ENCODE data around the gene MAJIN.

DNA sequence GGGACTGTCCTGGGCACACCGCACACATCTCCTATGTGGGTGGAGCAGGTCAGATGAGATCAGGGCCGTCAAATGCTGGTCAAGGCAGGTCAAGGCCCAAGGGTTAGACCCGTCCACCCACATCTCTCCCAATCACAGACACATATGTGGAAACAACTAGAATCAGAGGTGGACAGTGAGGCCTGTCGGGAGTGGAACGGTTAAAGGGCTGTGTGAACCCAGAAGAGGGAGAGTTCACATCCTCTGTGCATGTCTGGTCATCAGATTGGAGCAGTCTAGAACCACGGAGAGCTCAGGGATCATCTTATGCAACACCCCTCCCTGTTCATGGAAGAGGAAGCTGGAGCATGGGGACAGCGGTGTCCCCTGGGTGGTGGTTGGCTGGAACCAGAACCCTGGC lies 47.9 kb upstream of the MAJIN start:
- TF ChIP-seq NFRKB (IDR thresholded peaks at IDR 0.05) (no peak), L3MBTL2 (conservative IDR thresholded peaks at IDR 0.05) (no peak), ARNT (IDR thresholded peaks at IDR 0.05) (no peak), TARDBP (IDR thresholded peaks at IDR 0.05) (no peak), ELF4 (IDR thresholded peaks at IDR 0.05) (no peak), ZNF384 (IDR thresholded peaks at IDR 0.05) (no peak), BHLHE40 (IDR thresholded peaks at IDR 0.05; ENCODE audit: borderline replicate concordance) (no peak), SP1 (IDR thresholded peaks at IDR 0.05) (no peak), FOXK2 (IDR thresholded peaks at IDR 0.05) (no peak)
